ENCODE data around the gene NELL1.

Gene NELL1

DNA sequence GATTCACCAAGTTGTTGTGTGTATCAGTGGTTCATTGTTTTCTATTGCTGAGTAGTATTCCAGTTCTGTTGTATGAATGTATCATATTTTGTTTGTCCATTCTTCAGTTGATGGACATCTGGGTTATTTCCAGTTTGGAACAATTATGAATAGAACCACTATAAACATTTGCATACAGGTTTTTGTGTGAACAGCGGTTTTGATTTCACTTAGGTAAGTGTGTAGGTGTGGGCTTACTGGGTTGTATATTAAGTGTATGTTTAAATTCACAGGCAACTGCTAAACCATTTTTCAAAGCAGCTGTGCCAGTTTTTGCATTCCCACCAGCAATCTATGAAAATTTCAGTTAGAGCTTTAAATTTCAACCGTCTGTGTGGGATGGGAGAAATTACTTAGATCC is 217.8 kb downstream of the NELL1 start:
- Histone ChIP-seq H3K9ac (ENCODE audit: low read length) (no peak overlapping the region), H3K36me3 (ENCODE audit: control insufficient read depth, insufficient read depth, low read length) (no peaks in the 10 kb centered on the region), H3K4me1 (ENCODE audit: control insufficient read depth, insufficient read depth, low read length) (no peaks in the 10 kb centered on the region), H3K9me3 (ENCODE audit: control insufficient read depth, low read length) (no peaks in the 10 kb centered on the region), H3K4me3 (ENCODE audit: low read length) (no peak overlapping the region), H3K27me3 (ENCODE audit: control insufficient read depth, insufficient read depth, low read length) (no peaks in the 10 kb centered on the region)

DNA sequence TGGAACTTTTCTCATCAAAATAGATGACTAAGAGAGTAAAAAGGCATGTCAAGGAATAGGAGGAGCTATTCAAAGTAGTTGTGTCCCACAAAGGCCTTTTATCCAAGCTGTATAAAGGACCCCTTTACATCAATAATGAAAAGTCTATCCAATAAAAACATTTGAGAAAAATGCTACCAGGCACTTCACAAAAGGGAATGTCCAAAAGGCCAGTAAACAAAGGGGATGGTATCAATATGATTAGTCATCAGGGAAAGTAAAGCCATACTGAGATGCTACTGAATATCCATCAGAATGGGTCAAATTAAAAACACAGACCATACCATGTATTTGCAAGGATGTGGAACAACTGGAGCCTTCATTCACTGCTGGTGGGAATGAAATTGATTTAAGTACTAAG is 224.9 kb downstream of the NELL1 start:
- no peaks in the 10 kb centered on the region for H3K4me1 ChIP-seq (ENCODE audit: control insufficient read depth, insufficient read depth, low read length)
- no peak overlapping the region for H3K9ac ChIP-seq (ENCODE audit: low read length)
- H3K27me3 ChIP-seq (ENCODE audit: control insufficient read depth, insufficient read depth, low read length) = no peaks in the 10 kb centered on the region
- H3K4me3 ChIP-seq (ENCODE audit: low read length) = no peak overlapping the region
- no peaks in the 10 kb centered on the region for H3K36me3 ChIP-seq (ENCODE audit: control insufficient read depth, insufficient read depth, low read length)
- no peaks in the 10 kb centered on the region for H3K9me3 ChIP-seq (ENCODE audit: control insufficient read depth, low read length)

DNA sequence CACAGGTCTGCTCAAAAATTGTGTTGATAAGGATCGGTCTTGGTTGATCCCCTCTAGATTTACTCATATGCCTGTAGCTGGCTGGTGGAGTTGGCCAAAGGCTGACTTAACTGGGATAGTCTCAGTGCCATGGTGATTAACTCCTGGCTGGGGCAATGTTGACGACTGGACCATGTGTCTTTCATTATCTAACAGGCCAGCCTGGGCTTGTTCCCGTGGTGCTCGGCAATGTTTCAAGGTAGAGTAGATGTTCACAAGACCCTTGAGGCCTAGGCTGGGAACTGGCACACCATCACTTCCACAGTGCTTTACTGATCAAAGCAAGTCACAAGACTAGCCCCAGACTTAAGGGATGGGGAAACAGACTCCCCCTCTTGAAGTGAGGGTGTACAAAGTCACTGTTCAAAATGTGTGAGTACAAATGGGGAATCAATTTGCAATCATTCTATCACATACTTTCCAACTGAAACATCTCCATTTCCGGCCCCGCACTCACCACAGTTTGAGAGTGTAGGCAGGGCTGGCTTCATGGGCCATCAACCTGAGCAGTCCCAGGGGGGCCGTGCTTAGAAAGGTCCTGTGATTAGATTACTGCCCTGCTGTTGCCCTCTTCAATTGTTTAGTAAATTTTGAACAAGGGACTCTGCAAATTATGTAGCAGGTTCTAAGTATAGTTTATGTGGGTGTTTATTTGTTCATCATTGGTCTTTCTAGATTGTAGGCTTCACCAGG is 240.8 kb downstream of the NELL1 start:
- no peaks in the 10 kb centered on the region for H3K4me1 ChIP-seq (ENCODE audit: control insufficient read depth, insufficient read depth, low read length)
- H3K36me3 ChIP-seq (ENCODE audit: control insufficient read depth, insufficient read depth, low read length) = no peaks in the 10 kb centered on the region
- no peaks in the 10 kb centered on the region for H3K9me3 ChIP-seq (ENCODE audit: control insufficient read depth, low read length)
- no peak overlapping the region for H3K4me3 ChIP-seq (ENCODE audit: low read length)
- no peak overlapping the region for H3K9ac ChIP-seq (ENCODE audit: low read length)
- H3K27me3 ChIP-seq (ENCODE audit: control insufficient read depth, insufficient read depth, low read length) = no peaks in the 10 kb centered on the region

DNA sequence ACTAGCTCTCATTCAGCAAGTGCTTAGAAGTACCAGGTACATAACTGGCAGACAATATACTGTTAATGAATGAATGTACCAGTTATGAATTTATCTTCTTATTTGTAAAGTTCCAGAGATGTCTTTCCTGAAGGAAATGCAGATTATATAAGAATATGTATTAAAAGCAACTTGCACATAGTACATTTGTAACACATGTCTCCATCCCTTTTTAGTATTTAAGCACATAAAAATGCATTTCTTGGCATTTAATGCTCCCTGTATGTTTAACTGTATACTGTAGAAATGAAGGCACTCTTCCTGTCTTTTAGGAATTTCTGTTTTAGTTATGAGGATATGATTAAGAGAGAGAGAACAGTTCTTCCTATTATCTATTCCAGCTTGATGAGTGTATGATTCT is 241.3 kb downstream of the NELL1 start:
- Histone ChIP-seq H3K36me3 (ENCODE audit: control insufficient read depth, insufficient read depth, low read length) (no peaks in the 10 kb centered on the region), H3K9ac (ENCODE audit: low read length) (no peak overlapping the region), H3K4me1 (ENCODE audit: control insufficient read depth, insufficient read depth, low read length) (no peaks in the 10 kb centered on the region), H3K9me3 (ENCODE audit: control insufficient read depth, low read length) (no peaks in the 10 kb centered on the region), H3K27me3 (ENCODE audit: control insufficient read depth, insufficient read depth, low read length) (no peaks in the 10 kb centered on the region), H3K4me3 (ENCODE audit: low read length) (no peak overlapping the region)

DNA sequence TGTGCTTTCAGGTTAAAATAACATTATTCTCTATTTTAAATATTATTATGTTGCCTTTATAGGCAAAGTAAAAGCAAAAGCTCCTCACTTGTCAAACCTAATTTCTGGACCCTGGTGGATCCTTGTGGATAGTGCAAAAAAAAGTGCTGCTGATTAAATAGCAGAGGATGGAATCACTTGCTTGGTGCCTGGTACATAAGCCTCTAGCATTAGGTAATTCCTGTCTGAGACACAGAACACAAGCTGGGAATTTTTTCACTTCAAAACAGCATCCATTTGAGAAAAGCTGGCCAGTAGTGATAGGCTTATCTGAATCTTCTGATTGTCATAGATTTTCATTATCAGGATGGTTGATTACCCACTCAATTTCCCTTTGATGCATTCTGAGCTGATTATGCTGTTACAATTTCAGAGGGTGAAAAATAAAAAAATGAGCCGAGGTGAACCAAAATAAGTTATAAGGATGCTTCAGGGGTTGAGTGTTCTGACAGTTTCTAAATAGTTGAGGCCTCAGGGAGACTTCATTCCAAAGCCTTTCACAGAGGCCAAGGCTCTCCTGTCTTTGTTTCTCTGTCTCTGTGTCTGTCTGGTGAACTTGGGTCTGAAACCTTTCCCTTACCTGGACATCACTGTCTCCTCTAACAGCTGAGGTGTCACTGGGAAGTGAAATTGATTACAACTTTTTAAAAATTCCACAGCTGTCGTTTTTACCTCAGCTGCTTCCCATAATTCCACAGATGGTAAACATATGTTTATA is 242.9 kb downstream of the NELL1 start:
- no peaks in the 10 kb centered on the region for H3K27me3 ChIP-seq (ENCODE audit: control insufficient read depth, insufficient read depth, low read length)
- H3K4me3 ChIP-seq (ENCODE audit: low read length) = no peak overlapping the region
- H3K9ac ChIP-seq (ENCODE audit: low read length) = no peak overlapping the region
- H3K9me3 ChIP-seq (ENCODE audit: control insufficient read depth, low read length) = no peaks in the 10 kb centered on the region
- H3K36me3 ChIP-seq (ENCODE audit: control insufficient read depth, insufficient read depth, low read length) = no peaks in the 10 kb centered on the region
- no peaks in the 10 kb centered on the region for H3K4me1 ChIP-seq (ENCODE audit: control insufficient read depth, insufficient read depth, low read length)

DNA sequence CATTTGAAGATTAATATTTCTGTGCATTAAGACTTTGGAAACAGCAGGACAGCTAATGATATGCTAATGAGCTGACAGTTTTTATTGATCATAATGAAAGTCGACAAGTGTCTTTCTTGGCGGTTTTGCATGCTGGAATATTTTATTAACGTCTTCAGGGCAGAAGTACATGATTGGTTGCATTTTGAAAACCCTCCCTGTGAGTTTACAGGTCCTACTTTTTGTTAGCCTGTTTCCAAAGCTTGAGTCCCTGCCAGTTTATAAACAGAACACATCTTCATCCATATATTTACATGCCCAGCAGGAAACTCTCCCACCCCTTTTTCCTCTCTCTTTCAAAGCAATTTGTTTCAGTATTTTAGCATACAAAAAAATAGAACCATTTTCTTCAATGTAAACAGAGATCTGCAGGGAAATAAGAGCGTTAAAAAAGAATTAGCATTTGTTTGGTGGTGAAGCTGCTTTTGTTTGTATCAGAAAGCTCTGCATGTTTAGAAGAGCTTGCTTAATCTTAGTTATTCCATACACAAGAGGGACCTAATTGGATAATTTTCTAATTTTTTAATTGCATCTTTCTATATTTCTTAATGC is 243.6 kb downstream of the NELL1 start:
- no peak overlapping the region for H3K4me3 ChIP-seq (ENCODE audit: low read length)
- H3K36me3 ChIP-seq (ENCODE audit: control insufficient read depth, insufficient read depth, low read length) = no peaks in the 10 kb centered on the region
- H3K4me1 ChIP-seq (ENCODE audit: control insufficient read depth, insufficient read depth, low read length) = no peaks in the 10 kb centered on the region
- H3K9ac ChIP-seq (ENCODE audit: low read length) = no peak overlapping the region
- H3K9me3 ChIP-seq (ENCODE audit: control insufficient read depth, low read length) = no peaks in the 10 kb centered on the region
- no peaks in the 10 kb centered on the region for H3K27me3 ChIP-seq (ENCODE audit: control insufficient read depth, insufficient read depth, low read length)

DNA sequence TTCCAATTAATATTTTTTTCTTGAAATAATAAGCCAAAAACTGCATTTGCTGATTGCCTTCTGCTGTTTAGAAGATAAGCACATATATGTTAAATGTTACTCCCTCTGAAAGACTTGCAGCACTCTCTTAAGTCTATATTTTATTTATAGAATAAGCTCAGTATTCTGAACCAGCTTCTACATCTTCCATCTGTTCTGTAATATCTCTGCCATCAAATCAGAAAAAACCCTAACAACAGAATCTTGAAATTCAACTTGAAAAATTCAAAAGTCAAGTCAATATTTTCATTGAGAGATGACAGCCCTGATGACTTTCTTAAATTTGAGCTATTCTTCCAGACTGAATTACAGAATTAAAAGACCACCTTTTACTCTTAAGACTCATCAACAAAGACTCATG is 247.9 kb downstream of the NELL1 start:
- Histone ChIP-seq H3K36me3 (ENCODE audit: control insufficient read depth, insufficient read depth, low read length) (no peaks in the 10 kb centered on the region), H3K9me3 (ENCODE audit: control insufficient read depth, low read length) (no peaks in the 10 kb centered on the region), H3K27me3 (ENCODE audit: control insufficient read depth, insufficient read depth, low read length) (no peaks in the 10 kb centered on the region), H3K4me3 (ENCODE audit: low read length) (no peak overlapping the region), H3K9ac (ENCODE audit: low read length) (no peak overlapping the region), H3K4me1 (ENCODE audit: control insufficient read depth, insufficient read depth, low read length) (no peaks in the 10 kb centered on the region)

DNA sequence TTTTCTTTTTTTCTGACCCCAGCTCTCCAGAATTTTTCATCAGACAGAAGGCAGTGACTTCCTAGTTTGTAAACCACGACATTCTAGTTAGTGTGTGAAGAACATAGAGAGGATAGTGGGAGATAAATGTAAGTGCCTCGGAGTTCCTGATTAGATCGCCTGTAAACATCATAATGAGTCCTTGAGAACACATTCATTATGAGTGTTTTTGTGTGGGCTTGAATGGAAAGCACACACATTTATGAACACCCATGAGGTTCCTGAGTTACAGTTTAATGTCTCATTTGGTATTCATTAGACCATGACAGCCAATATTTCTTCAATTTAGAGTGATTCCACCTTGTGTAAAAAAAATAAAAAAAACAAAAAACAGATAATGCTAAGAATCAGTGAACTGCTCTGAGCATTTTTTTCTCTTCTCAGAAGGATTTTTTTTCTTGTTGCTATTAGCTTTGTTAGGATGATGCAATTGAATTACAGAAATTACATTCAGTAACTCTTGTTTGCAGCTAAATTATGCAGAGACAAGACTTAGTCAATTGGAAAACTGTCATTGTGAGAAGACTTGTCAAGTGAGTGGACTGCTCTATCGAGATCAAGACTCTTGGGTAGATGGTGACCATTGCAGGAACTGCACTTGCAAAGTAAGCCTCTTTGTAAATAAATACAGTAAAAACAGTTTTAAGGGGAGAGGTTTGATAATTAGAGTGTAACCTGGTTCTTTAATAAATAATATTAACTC is 257.6 kb downstream of the NELL1 start:
- H3K9me3 ChIP-seq (ENCODE audit: control insufficient read depth, low read length) = no peaks in the 10 kb centered on the region
- no peak overlapping the region for H3K4me3 ChIP-seq (ENCODE audit: low read length)
- no peaks in the 10 kb centered on the region for H3K27me3 ChIP-seq (ENCODE audit: control insufficient read depth, insufficient read depth, low read length)
- H3K9ac ChIP-seq (ENCODE audit: low read length) = no peak overlapping the region
- H3K36me3 ChIP-seq (ENCODE audit: control insufficient read depth, insufficient read depth, low read length) = no peaks in the 10 kb centered on the region
- no peaks in the 10 kb centered on the region for H3K4me1 ChIP-seq (ENCODE audit: control insufficient read depth, insufficient read depth, low read length)

DNA sequence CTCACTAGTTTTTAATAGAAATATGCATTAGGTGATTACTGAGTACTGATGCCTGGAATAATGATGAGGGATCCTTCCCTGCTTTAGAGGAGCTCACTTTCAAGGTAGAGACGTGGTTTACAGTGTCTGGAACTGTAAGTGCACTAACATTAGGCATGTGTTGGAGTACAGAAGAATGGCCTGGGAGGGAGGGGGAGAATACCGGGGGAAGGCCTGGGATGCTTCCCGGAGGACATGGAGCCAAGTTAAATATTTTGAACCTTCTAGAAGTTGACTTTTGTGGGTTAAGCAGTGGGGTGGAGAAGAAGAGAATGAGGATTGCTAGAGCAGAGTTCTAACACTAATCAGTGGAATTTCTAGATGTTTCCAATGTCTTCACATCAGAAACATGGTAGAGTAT is 261.6 kb downstream of the NELL1 start:
- no peak overlapping the region for H3K9ac ChIP-seq (ENCODE audit: low read length)
- H3K9me3 ChIP-seq (ENCODE audit: control insufficient read depth, low read length) = no peaks in the 10 kb centered on the region
- H3K27me3 ChIP-seq (ENCODE audit: control insufficient read depth, insufficient read depth, low read length) = no peaks in the 10 kb centered on the region
- H3K4me1 ChIP-seq (ENCODE audit: control insufficient read depth, insufficient read depth, low read length) = no peaks in the 10 kb centered on the region
- H3K36me3 ChIP-seq (ENCODE audit: control insufficient read depth, insufficient read depth, low read length) = no peaks in the 10 kb centered on the region
- no peak overlapping the region for H3K4me3 ChIP-seq (ENCODE audit: low read length)

DNA sequence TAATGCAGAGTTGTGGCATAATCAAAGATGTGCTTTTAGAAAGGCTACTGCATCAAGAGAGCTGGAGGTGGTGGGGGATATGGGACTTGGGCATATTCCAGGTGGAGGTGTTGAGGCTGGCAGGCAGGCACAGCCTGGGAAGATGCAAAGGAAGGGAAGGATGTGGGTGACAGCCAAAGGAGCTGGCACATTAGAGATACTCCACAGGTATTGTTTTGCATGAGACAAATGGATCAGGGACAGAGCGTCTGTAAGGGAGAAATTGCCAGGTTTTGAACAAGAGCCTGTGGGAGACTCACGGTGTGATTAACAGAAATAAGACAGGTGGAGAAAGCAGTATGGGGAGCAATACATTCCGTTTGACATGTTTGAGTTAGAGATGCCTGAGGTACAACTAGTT is 263.7 kb downstream of the NELL1 start:
- H3K4me3 ChIP-seq (ENCODE audit: low read length) = no peak overlapping the region
- H3K27me3 ChIP-seq (ENCODE audit: control insufficient read depth, insufficient read depth, low read length) = no peaks in the 10 kb centered on the region
- H3K36me3 ChIP-seq (ENCODE audit: control insufficient read depth, insufficient read depth, low read length) = no peaks in the 10 kb centered on the region
- H3K9me3 ChIP-seq (ENCODE audit: control insufficient read depth, low read length) = no peaks in the 10 kb centered on the region
- H3K4me1 ChIP-seq (ENCODE audit: control insufficient read depth, insufficient read depth, low read length) = no peaks in the 10 kb centered on the region
- no peak overlapping the region for H3K9ac ChIP-seq (ENCODE audit: low read length)

DNA sequence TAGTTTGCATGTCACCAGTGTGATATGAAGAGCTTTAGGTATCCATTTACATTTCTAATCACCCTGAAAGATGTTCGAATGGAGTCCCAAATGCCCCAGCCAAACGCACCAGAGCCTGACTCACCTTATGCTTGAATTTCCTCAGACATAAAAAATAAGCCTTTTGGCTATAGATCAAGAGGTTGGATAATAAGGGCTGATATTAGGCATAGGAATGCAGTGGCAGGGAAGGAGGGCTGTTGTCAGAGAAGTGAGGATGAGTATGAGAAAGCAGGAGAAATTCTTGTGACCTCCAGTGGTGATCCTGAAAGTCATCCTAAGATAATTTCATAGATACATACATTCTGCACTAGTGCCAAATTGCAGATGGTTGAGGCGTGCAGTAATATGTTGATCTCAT is 264.6 kb downstream of the NELL1 start:
- Histone ChIP-seq H3K9ac (ENCODE audit: low read length) (no peak overlapping the region), H3K4me3 (ENCODE audit: low read length) (no peak overlapping the region), H3K4me1 (ENCODE audit: control insufficient read depth, insufficient read depth, low read length) (no peaks in the 10 kb centered on the region), H3K36me3 (ENCODE audit: control insufficient read depth, insufficient read depth, low read length) (no peaks in the 10 kb centered on the region), H3K27me3 (ENCODE audit: control insufficient read depth, insufficient read depth, low read length) (no peaks in the 10 kb centered on the region), H3K9me3 (ENCODE audit: control insufficient read depth, low read length) (no peaks in the 10 kb centered on the region)

DNA sequence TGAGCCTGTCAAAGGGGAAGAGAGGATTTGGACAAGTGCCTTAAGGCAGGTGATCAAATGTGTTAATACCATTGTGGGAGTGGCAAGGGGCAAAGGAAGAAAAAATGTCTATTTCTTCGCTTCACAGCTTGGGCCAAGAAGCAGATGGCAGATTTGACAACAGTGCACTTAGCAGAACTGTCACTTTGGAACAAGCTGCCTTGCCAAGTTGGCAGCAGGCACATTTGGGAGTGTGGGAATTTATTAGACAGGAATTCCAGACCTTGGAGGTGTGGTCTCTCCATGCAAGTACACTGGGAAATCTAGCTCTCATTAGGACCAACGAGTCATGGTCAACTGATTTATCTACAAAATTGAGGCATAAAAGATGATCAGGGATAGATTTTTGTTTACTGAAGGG is 265.1 kb downstream of the NELL1 start:
- Histone ChIP-seq H3K36me3 (ENCODE audit: control insufficient read depth, insufficient read depth, low read length) (no peaks in the 10 kb centered on the region), H3K9me3 (ENCODE audit: control insufficient read depth, low read length) (no peaks in the 10 kb centered on the region), H3K9ac (ENCODE audit: low read length) (no peak overlapping the region), H3K27me3 (ENCODE audit: control insufficient read depth, insufficient read depth, low read length) (no peaks in the 10 kb centered on the region), H3K4me1 (ENCODE audit: control insufficient read depth, insufficient read depth, low read length) (no peaks in the 10 kb centered on the region), H3K4me3 (ENCODE audit: low read length) (no peak overlapping the region)
